ENCODE results near the gene SNORC. TPM values are rescaled to one million over a fixed set of nuclear protein-coding genes. Genes with fewer than 3 reads are reported as not detected.

SNORC gene
- total RNA-seq, 1 donor from 2014 or later: not detected

DNA sequence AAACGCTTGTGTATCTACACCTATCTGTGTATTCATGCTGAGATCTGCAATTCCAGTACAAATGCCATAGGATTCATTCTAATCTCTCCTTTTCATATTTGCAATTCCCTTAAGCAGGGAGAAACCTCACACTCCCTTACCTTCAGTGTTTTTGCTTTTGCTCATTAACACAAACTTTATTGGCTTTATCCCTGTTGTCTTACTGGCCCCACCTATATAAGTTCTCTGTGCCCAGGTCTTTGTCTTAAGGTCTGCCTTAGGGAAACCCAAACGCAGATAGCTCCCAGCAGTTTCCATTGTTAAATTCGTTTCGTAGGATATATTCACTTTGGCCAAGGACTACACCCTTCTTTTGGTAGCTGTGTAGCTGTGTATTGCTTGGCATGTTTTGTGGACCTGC is 4.0 kb upstream of the SNORC start:
- Histone ChIP-seq H3K9me3 (no peaks in the 10 kb centered on the region), H3K4me3 (no peak overlapping the region), H3K36me3 (peaks cover 0 to 6% of the 10 kb centered on the region in 2 donors), H3K4me1 (no peaks in the 10 kb centered on the region), H3K27ac (no peak overlapping the region), H3K27me3 (no peaks in the 10 kb centered on the region)
- intact Hi-C loops (cut with DNase I): no loop called here
- DNase-seq (ENCODE audit: low spot score in 2 of 2): no peak
- TF ChIP-seq, protein P1, sequence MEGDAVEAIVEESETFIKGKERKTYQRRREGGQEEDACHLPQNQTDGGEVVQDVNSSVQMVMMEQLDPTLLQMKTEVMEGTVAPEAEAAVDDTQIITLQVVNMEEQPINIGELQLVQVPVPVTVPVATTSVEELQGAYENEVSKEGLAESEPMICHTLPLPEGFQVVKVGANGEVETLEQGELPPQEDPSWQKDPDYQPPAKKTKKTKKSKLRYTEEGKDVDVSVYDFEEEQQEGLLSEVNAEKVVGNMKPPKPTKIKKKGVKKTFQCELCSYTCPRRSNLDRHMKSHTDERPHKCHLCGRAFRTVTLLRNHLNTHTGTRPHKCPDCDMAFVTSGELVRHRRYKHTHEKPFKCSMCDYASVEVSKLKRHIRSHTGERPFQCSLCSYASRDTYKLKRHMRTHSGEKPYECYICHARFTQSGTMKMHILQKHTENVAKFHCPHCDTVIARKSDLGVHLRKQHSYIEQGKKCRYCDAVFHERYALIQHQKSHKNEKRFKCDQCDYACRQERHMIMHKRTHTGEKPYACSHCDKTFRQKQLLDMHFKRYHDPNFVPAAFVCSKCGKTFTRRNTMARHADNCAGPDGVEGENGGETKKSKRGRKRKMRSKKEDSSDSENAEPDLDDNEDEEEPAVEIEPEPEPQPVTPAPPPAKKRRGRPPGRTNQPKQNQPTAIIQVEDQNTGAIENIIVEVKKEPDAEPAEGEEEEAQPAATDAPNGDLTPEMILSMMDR (IDR thresholded peaks at IDR 0.05): no peak

DNA sequence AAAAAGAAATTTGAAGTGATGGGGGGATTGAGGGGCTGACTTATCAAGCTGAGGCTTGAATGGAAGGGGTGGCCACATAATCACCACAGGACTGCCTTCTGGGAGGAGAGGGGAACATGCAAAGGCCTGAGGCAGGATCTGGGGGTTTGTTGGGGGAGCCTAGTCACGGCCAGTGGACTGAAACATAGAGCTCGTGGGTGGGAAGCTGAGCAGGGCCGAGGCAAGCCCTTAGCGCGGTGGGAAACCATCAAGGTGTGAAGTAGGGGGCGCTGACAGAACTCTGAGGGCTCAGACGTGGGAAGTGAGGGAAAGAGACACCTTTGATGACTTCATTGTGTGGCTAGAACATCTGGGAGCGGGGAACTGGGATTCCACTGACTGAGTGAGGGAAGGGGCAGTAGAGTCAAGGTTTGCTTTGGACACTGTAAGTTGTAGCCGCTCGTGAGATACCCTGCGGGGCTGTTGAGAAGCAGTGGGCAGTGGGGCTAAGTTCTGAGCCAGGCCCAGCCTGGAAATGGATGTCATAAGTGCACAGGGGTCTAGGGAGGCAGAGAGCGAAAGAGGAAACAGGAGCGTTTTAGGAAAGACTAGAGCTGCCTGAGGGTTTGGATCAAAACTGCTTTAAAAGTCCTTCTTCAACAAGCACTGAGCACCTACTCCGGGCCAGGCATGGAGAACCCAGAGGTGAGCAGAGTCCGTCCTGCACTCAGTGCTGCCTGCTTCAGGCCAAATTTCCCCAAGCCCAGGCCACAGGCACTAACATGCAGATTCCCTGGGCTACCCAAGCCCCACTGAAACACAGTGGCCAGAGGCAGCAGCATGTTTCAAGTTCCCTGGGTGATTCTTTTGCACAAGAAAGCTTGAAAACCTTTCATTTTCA is 686 bp upstream of the SNORC start:
- Histone ChIP-seq H3K4me1 (no peaks in the 10 kb centered on the region), H3K27me3 (no peaks in the 10 kb centered on the region), H3K27ac (no peak overlapping the region), H3K36me3 (no peaks in the 10 kb centered on the region), H3K9me3 (no peaks in the 10 kb centered on the region), H3K4me3 (no peak overlapping the region)
- peak in 1 of 2 donors; percentile 55 for DNase-seq (ENCODE audit: low spot score in 2 of 2)
- intact Hi-C loops (cut with DNase I): no loop called here
- TF ChIP-seq, protein P1 (IDR thresholded peaks at IDR 0.05): no peak

DNA sequence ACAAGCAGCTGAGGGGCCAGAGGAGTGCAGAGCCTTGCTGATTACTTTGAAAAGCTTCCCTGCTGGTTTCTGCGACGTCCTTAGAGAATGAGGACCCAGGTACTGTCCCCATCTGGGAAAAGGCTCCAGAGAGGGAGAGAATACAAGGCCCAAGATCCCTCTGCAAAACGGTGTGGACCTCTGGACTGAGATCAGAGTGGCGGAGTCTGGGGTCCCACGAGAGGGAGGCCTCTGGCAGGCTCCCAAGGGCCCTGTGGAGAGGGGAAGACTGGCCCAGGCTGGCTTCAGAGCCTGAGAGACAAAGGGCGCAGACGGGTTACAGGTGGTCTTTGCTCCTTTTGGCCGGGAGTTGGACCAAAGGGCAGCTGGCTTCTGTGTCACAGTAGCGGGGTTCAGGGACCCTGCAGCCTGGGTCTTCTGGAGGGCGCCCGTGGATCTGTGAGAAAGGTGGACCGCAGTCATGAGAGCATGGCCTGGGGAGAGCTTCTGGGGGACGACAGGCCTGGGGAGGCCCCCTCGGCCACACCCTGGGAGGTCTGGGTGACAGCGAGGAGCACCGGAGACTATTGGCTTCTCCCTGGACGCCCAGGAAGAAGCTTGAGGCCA is 805 bp downstream of the SNORC start:
- H3K27ac ChIP-seq: no peak overlapping the region
- no peaks in the 10 kb centered on the region for H3K4me1 ChIP-seq
- H3K9me3 ChIP-seq: no peaks in the 10 kb centered on the region
- peaks cover 2% of the 10 kb centered on the region for H3K27me3 ChIP-seq
- DNase-seq (ENCODE audit: low spot score in 2 of 2): no peak
- H3K4me3 ChIP-seq: no peak overlapping the region
- intact Hi-C loops (cut with DNase I): no loop called here
- no peaks in the 10 kb centered on the region for H3K36me3 ChIP-seq
- TF ChIP-seq, protein P1 (IDR thresholded peaks at IDR 0.05): no peak

- peaks cover 3% of the 10 kb centered on the region for H3K27me3 ChIP-seq
- H3K36me3 ChIP-seq: no peaks in the 10 kb centered on the region
- H3K9me3 ChIP-seq: no peaks in the 10 kb centered on the region
- peak in 1 of 2 donors; percentile 52 for DNase-seq (ENCODE audit: low spot score in 2 of 2)
- H3K4me1 ChIP-seq: no peaks in the 10 kb centered on the region
- no peak overlapping the region for H3K27ac ChIP-seq
- TF ChIP-seq, protein P1 (IDR thresholded peaks at IDR 0.05): no peak
- no peak overlapping the region for H3K4me3 ChIP-seq
- intact Hi-C loops (cut with DNase I): no loop called here
Observed at GRCh38 chr2:232871418-232871834, 1.4 kb downstream of the SNORC start.

- intact Hi-C loops (cut with DNase I): no loop called here
Observed at GRCh38 chr2:232871835-232872736, 2.0 kb downstream of the SNORC start.

More at GRCh38 chr2:232871835-232872736, 2.0 kb downstream of the SNORC start:
- H3K4me3 ChIP-seq: no peak overlapping the region
- peaks cover 3% of the 10 kb centered on the region for H3K27me3 ChIP-seq
- H3K4me1 ChIP-seq: no peaks in the 10 kb centered on the region
- no peak overlapping the region for H3K27ac ChIP-seq
- H3K36me3 ChIP-seq: no peaks in the 10 kb centered on the region
- peak in 1 of 2 donors; percentile 60 for DNase-seq (ENCODE audit: low spot score in 2 of 2)
- TF ChIP-seq, protein P1 (IDR thresholded peaks at IDR 0.05): no peak
- H3K9me3 ChIP-seq: no peaks in the 10 kb centered on the region

Data from ascending aorta (tissue), 2 donors.